K562 (cell line): Measurements from ENCODE around the gene TMEM120A. TPM values are rescaled to one million over a fixed set of nuclear protein-coding genes. Genes with fewer than 3 reads are reported as not detected.

Source experiments
- CREM ChIP-seq: IDR thresholded peaks from 2 replicates; pipeline ENCODE4 v1.6.1; 2014; ENCODE audit warnings: antibody characterized with exemption, low read depth
- NRF1 ChIP-seq, 2 experiments: fragments of 450-650 bp; IDR thresholded peaks in 1 of 2; conservative IDR thresholded peaks in 1 of 2; 2 replicates each; pipeline ENCODE4 v1.6.1; 2014; ENCODE audit warnings: mild to moderate bottlenecking in 2 of 2
- PHTF2 ChIP-seq: fragments of 250-450 bp; sonication (Bioruptor Pico); IDR thresholded peaks from 2 replicates; pipeline ENCODE4 v1.5.0; 2021; ENCODE audit warnings: mild to moderate bottlenecking
- ZNF197 ChIP-seq: fragments of 200-800 bp; sonication (Bioruptor generic); IDR thresholded peaks from 2 replicates; pipeline ENCODE4 v1.6.1; 2016; ENCODE audit warnings: low read depth, missing genetic modification characterization, missing compliant biosample characterization
- polyA plus RNA-seq, 8 experiments: library from polyadenylated mRNA; depleted of rRNA in 4 of 8; stranded (reverse) in 5 of 8; unstranded in 3 of 8; fragments of >200 nt; fragmentation: Nextera tagmentation in 2 of 8; fragmentation: Illumina TruSeq in 1 of 8; extraction: Ambion mirVana in 2 of 8; extraction: Trizol in 1 of 8; gene quantifications; 2 replicates each; pipeline versions ENCODE4 v1.2.1 to v1.2.3, GENCODE V29; 2011 to 2014; ENCODE audit warnings: inconsistent platforms in 1 of 8, missing spikeins in 1 of 8
- total RNA-seq, 7 experiments: library from RNA; depleted of rRNA in 6 of 7; stranded (reverse); fragments of >200 nt in 6 of 7; fragmentation: Illumina TruSeq in 2 of 7; extraction: Trizol in 2 of 7; gene quantifications; 2 replicates each; pipeline versions ENCODE4 v1.2.1 to v1.2.3, GENCODE V29; 2011 to 2021; ENCODE audit warnings: low replicate concordance in 1 of 7
- TF ChIP-seq, protein P1 (sequence below), 2 experiments: fragments of 450-650 bp in 1 of 2; sonication (generic) in 1 of 2; formaldehyde crosslinking in 1 of 2; IDR thresholded peaks; 2 replicates each; pipeline versions ENCODE4 v1.7.1 to v1.9.0; 2016 to 2022; ENCODE audit warnings: inconsistent platforms in 1 of 2, mild to moderate bottlenecking in 1 of 2, missing genetic modification reagents in 1 of 2
- TF ChIP-seq, protein P2 (sequence below): sonication (generic); formaldehyde crosslinking; IDR thresholded peaks from 2 replicates; pipeline ENCODE4 v1.8.0; 2023; ENCODE audit warnings: missing genetic modification reagents, mild to moderate bottlenecking, borderline replicate concordance
- TF ChIP-seq, protein P3 (sequence below): IDR thresholded peaks from 3 replicates; pipeline ENCODE4 v1.6.1; 2011; ENCODE audit warnings: borderline replicate concordance, mild to moderate bottlenecking, moderate library complexity; ENCODE audit not compliant: insufficient read length; ENCODE audit errors: extremely low read depth

The TMEM120A gene
- total and polyA plus RNA-seq, 9 of the 15 experiments (the other 6 are each of a cell fraction or from before 2014, with no cell fraction given): 2.3 to 90.2 (median 22.9) TPM

DNA sequence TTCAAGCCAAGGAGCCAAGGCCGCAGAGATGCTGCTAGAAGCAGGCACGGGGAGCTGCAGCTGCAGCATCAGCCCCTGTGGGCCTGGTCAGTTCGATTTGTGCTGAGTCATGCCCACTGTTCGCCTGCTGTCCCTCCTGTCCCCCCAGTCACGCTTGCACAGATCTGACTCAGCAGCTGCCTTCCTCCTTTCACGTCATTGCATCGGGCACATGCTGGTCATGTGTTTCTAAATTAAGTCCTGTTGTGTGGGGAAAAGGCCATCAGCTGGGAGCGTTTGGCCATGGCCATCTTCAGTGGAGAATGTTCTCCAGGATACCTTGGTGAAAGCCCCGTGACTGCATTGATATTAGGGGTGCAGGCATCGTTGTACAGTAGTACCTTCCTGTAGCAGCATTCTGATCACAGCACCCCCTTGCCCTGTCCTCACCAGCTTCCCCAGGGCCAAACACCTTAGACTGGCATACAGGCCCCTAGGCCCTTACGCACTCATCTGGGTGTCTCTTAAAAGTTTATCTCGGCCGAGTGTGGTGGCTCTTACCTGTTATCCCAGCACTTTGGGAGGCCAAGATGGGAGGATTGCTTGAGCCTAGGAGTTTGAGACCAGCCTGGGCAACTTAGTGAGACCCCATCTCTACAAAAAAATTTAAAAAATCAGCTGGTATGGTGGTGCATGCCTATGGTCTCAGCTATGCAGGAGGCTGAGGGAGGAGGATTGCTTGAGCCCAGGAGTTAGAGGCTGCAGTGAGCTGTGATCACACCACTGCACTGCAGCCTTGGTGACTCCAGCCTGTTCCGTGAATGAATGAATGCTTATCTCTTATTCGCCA is 56.2 kb downstream of the TMEM120A start (continued):
- TF ChIP-seq, protein P1, sequence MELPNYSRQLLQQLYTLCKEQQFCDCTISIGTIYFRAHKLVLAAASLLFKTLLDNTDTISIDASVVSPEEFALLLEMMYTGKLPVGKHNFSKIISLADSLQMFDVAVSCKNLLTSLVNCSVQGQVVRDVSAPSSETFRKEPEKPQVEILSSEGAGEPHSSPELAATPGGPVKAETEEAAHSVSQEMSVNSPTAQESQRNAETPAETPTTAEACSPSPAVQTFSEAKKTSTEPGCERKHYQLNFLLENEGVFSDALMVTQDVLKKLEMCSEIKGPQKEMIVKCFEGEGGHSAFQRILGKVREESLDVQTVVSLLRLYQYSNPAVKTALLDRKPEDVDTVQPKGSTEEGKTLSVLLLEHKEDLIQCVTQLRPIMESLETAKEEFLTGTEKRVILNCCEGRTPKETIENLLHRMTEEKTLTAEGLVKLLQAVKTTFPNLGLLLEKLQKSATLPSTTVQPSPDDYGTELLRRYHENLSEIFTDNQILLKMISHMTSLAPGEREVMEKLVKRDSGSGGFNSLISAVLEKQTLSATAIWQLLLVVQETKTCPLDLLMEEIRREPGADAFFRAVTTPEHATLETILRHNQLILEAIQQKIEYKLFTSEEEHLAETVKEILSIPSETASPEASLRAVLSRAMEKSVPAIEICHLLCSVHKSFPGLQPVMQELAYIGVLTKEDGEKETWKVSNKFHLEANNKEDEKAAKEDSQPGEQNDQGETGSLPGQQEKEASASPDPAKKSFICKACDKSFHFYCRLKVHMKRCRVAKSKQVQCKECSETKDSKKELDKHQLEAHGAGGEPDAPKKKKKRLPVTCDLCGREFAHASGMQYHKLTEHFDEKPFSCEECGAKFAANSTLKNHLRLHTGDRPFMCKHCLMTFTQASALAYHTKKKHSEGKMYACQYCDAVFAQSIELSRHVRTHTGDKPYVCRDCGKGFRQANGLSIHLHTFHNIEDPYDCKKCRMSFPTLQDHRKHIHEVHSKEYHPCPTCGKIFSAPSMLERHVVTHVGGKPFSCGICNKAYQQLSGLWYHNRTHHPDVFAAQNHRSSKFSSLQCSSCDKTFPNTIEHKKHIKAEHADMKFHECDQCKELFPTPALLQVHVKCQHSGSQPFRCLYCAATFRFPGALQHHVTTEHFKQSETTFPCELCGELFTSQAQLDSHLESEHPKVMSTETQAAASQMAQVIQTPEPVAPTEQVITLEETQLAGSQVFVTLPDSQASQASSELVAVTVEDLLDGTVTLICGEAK (IDR thresholded peaks at IDR 0.05): no peak
- TF ChIP-seq, protein P1 (CRISPR knock-in tag; IDR thresholded peaks at IDR 0.05): no peak
- TF ChIP-seq, protein P2, sequence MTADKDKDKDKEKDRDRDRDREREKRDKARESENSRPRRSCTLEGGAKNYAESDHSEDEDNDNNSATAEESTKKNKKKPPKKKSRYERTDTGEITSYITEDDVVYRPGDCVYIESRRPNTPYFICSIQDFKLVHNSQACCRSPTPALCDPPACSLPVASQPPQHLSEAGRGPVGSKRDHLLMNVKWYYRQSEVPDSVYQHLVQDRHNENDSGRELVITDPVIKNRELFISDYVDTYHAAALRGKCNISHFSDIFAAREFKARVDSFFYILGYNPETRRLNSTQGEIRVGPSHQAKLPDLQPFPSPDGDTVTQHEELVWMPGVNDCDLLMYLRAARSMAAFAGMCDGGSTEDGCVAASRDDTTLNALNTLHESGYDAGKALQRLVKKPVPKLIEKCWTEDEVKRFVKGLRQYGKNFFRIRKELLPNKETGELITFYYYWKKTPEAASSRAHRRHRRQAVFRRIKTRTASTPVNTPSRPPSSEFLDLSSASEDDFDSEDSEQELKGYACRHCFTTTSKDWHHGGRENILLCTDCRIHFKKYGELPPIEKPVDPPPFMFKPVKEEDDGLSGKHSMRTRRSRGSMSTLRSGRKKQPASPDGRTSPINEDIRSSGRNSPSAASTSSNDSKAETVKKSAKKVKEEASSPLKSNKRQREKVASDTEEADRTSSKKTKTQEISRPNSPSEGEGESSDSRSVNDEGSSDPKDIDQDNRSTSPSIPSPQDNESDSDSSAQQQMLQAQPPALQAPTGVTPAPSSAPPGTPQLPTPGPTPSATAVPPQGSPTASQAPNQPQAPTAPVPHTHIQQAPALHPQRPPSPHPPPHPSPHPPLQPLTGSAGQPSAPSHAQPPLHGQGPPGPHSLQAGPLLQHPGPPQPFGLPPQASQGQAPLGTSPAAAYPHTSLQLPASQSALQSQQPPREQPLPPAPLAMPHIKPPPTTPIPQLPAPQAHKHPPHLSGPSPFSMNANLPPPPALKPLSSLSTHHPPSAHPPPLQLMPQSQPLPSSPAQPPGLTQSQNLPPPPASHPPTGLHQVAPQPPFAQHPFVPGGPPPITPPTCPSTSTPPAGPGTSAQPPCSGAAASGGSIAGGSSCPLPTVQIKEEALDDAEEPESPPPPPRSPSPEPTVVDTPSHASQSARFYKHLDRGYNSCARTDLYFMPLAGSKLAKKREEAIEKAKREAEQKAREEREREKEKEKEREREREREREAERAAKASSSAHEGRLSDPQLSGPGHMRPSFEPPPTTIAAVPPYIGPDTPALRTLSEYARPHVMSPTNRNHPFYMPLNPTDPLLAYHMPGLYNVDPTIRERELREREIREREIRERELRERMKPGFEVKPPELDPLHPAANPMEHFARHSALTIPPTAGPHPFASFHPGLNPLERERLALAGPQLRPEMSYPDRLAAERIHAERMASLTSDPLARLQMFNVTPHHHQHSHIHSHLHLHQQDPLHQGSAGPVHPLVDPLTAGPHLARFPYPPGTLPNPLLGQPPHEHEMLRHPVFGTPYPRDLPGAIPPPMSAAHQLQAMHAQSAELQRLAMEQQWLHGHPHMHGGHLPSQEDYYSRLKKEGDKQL (CRISPR knock-in tag): no peak
- TF ChIP-seq NRF1 (conservative IDR thresholded peaks at IDR 0.05 in 1 of 2, IDR thresholded peaks at IDR 0.05 in 1 of 2): peak; percentile 56 to 63
- TF ChIP-seq, protein P3, sequence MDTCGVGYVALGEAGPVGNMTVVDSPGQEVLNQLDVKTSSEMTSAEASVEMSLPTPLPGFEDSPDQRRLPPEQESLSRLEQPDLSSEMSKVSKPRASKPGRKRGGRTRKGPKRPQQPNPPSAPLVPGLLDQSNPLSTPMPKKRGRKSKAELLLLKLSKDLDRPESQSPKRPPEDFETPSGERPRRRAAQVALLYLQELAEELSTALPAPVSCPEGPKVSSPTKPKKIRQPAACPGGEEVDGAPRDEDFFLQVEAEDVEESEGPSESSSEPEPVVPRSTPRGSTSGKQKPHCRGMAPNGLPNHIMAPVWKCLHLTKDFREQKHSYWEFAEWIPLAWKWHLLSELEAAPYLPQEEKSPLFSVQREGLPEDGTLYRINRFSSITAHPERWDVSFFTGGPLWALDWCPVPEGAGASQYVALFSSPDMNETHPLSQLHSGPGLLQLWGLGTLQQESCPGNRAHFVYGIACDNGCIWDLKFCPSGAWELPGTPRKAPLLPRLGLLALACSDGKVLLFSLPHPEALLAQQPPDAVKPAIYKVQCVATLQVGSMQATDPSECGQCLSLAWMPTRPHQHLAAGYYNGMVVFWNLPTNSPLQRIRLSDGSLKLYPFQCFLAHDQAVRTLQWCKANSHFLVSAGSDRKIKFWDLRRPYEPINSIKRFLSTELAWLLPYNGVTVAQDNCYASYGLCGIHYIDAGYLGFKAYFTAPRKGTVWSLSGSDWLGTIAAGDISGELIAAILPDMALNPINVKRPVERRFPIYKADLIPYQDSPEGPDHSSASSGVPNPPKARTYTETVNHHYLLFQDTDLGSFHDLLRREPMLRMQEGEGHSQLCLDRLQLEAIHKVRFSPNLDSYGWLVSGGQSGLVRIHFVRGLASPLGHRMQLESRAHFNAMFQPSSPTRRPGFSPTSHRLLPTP: no peak
- 0 out of 2 replicates have a peak, but pooled peaks have one; percentile 45 for TF ChIP-seq PHTF2 (CRISPR knock-in tag)
- peak; percentile 90 for TF ChIP-seq CREM
- TF ChIP-seq ZNF197 (CRISPR knock-in tag): no peak
